Hepatic stellate cell (primary cell): Measurements from ENCODE around the gene MIER1.

ENCODE experiments used
- DNase-seq: peaks from one replicate; pipeline ENCODE4 v3.0.0; 2011; ENCODE audit warnings: low spot score

MIER1 gene

DNA sequence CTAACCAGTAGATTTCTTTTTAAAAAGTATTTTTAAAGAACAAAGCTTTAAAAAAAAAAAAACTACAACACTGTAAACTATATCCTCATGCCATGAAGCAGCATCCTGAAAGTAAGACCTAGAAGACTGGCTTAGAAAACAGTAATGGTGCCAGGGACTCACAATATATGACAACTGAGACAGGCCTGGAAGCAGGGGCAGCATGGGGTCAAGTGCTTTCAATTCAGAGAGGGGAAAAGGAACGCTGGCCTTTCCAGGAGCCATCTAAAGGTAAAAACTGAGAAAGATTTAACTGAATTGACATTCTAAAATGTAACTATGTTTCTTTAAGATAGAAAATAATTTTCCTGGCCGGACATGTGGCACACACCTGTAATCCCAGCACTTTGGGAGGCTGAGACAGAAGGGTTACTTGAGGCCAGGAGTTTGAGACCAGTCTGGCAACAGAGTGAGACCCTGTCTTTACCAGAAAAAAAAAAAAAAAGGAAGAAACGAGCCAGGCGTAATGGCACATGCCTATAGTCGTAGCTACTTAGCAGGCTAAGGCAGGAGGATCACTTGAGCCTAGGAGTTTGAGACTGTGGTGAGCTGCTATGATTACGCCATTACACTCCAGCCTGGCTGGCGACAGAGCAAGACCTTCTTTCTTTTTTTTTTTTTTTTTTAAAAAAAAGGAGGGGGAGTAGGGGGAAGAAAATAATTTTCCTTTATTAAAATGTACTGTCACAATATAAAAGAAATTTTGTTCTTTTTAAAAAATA, 75.0 kb downstream of the MIER1 start:
- DNase-seq = no peak

DNA sequence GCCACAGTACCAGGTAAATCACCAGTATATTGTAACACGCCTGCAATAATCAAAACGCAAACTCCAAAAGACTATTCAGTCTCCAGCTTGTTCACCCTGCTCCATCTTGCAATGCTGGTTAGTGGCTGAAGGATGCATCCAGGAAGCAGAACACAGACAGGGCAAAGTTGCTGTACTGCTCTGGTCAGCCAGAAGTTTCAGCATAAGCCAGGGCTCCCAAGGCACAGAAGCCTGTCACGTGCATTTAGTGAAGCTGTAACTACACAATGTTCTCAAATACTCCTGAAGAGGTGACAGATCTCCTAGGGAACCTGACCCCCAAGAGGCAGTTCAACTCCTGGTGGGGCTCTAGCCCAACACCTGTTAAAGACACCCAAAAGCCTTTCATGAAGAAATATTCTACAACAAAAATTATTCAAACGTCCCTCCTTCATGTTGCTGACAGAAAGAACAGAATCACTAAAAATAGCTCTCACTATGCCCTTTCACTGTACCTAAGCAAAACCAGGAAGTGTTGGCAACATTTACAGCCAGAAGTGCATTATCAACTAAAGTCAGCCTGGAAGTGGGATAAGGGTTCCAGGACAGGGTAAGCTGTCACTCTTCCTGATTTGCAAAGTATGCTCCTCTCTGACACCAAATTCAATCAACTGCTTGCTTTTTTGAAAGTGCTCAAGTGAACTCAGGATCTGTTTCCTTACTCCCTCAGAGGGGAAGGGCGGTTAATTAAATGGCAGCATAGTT, 77.1 kb downstream of the MIER1 start:
- no peak for DNase-seq

DNA sequence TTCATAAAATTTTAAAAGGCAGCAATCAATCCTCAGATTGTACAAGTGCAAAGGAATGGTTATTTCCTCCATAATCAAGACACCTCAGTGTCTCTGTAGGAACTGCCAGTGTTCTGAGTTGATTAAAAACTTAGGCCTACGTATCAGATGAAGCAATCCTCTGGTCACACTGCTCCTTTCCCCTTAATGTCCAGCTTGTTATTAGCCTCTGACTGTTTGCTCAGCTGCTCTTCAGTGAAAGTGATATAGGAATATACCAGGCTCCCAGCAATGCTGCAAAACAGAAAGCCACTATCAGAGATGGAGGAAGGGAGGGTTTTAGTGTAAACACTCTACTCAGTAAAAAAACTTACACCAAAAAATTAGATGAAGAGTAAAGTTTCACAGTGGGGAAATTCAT, 79.4 kb downstream of the MIER1 start:
- DNase-seq = no peak

GRCh38 chr1:67005068-67005467, 80.3 kb downstream of the MIER1 start:
- no peak for DNase-seq

DNA sequence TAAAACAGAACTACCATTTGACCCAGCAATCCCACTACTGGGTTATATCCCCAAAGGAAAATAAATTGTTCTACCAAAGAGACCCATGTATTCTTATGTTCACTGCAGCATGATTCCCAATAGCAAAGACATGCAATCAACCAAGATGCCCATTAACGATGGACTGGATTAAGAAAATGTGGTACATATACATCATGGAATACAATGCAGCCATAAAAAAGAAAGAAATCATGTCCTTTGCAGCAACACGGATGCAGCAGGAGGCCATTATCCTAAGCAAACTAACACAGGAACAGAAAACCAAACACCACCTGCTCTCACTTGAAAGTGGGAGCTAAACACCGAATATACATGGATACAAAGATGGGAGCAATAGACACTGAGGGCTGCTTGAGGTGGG, 85.0 kb downstream of the MIER1 start:
- DNase-seq = no peak

DNA sequence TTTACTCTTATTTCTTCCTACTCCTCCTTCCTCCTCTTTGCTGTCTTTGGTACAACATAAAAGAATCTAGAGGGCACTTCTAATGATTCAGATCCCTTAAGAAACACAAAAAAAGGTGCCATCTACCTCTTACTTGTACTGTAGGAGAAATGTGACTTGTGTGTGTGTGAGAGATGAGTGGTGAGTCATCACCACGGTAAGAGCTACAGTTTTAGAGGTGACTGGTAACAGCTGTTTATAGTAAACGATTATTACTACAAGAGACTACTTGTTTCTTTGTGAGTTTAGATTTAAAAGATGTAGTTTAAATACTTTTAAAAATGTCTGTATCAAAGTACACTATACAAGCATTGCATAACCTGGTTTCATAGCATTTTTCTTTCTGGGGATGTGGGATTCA, 88.8 kb downstream of the MIER1 start:
- DNase-seq = peak; percentile 13

DNA sequence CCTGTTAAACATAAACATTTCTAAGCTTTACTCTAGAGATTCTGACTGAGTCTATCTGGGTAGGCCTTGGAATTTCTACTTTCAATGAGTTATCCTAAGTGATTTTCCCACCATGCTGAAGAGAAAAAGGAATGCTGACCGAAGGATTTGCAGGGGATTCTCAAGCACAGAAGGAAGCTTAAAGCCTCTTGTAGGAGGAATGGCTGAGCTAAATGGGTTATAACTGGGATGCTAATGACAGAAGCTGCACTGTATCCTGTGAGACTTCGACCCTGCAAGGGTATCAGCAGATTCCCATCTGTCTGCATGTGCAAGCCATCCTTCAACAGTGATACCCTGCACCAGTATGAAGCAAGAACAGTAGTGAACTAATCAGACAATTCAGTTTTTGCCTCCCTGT, 93.8 kb downstream of the MIER1 start:
- DNase-seq = no peak

DNA sequence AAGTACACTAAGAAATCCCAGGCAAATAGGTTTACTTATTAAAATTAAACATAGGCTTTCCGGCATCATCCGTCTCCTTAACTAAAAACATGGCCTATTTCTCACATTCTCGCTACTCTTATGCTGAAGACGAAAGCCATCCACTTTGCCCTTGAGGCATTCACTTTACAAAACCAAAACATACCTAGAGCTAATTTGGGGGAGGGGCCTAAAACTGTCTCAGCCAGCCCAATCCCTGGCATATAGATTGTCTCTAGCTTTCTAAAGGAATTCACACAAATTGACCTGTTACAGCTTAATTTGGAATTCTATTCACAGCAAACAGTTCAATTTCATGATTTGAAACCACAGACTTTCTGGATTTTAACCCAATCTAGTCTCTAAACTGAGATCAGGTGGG, 94.3 kb downstream of the MIER1 start:
- DNase-seq = no peak

GRCh38 chr1:67019600-67020136, 94.9 kb downstream of the MIER1 start:
- DNase-seq = peak; percentile 17

DNA sequence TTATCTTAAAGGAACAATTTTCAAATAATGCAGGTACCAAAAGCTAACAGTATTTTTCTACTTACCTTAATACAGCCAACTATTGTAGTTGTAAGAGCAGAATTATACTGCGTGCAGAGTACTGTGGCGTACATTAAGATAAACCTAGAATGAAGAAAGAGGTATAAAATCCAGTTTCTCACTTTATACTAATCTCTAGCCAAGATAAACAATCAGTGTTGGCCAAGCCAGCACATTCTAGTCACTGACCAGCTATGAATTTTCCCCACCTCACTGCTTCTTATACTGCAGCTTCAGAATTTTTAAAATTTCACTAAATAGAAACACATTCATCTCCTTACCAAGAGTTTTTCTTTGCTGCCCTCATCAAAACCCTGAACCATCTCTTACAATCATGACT, 95.5 kb downstream of the MIER1 start:
- DNase-seq = no peak

DNA sequence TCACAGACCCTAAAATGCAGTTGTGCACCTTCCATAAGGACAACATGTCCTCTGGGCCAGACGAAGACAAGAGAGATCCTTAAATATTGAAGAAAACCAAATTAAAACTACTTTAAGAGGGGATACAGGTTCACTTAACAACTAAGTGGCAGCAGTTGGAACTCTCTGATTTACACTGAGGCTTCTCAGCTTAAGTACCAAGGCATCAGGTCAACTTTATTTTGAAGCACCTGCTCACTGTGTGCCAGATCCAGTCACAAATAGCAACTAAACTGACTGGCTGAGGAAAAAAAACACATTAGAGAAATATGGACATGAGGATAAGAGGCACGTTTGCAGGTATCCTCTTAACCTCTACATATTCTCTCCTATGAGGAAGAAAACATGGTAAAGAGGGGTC, 96.0 kb downstream of the MIER1 start:
- DNase-seq = no peak

- no peak for DNase-seq
Measured at GRCh38 chr1:67029472-67029871, 104.7 kb downstream of the MIER1 start.

GRCh38 chr1:67031121-67031858, 106.5 kb downstream of the MIER1 start:
- no peak for DNase-seq

DNA sequence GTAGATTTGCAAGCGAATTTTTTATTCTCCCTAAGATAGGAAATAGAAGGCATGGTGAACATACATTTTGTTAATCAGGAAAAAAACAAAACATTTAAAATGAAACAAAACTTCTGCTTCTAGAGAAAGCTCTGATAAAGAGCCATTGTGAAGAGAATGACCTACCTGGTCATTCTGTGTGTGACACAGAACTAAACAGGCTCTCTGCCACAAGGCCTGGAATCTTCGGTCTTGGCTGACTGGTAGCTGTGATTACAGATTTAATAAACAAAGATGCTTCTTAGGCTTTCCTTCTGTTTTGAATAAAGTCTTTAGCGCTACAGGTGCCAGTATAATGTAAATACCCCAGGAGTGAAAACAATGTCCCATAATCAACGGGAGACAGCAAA, 107.1 kb downstream of the MIER1 start:
- DNase-seq = no peak
